Osteoblast (primary cell): ENCODE measurements around the gene C5. TPM values are rescaled to one million over a fixed set of nuclear protein-coding genes. Genes with fewer than 3 reads are reported as not detected.

ENCODE experiments used
- DNase-seq: peaks from one replicate; pipeline ENCODE4 v3.0.0; 2011; ENCODE audit warnings: low spot score, mixed read lengths; ENCODE audit not compliant: insufficient read length; ENCODE audit errors: missing footprints
- H2AFZ ChIP-seq: 2 replicates; pipeline ENCODE4 v1.6.0; 2011; ENCODE audit warnings: mild to moderate bottlenecking, low read length
- H3K27ac ChIP-seq: 2 replicates; pipeline ENCODE4 v1.5.1; 2011; ENCODE audit warnings: mild to moderate bottlenecking, low read depth, low read length, moderate library complexity
- H3K27me3 ChIP-seq: 2 replicates; pipeline ENCODE4 v1.6.0; 2012; ENCODE audit warnings: mild to moderate bottlenecking, control low read depth, inconsistent platforms, low read length, moderate library complexity; ENCODE audit not compliant: insufficient read depth
- H3K36me3 ChIP-seq: 2 replicates; pipeline ENCODE4 v1.5.1; 2011; ENCODE audit warnings: mild to moderate bottlenecking, low read length, control low read depth, moderate library complexity; ENCODE audit not compliant: insufficient read depth
- H3K4me1 ChIP-seq: 2 replicates; pipeline ENCODE4 v1.5.1; 2011; ENCODE audit warnings: mild to moderate bottlenecking, low read length, control low read depth, moderate library complexity; ENCODE audit not compliant: insufficient read depth
- H3K4me2 ChIP-seq: 2 replicates; pipeline ENCODE4 v1.6.0; 2011; ENCODE audit warnings: mild to moderate bottlenecking, low read length; ENCODE audit not compliant: insufficient read depth
- H3K4me3 ChIP-seq: fragments of 200-600 bp; sonication (generic); 3 replicates; pipeline ENCODE4 v1.5.1; 2012; ENCODE audit warnings: mild to moderate bottlenecking, low read length, inconsistent platforms; ENCODE audit not compliant: insufficient read depth
- H3K79me2 ChIP-seq: 2 replicates; pipeline ENCODE4 v1.6.0; 2012; ENCODE audit warnings: mild to moderate bottlenecking, low read length, control low read depth, inconsistent platforms; ENCODE audit not compliant: insufficient read depth
- H3K9me3 ChIP-seq: 2 replicates; pipeline ENCODE4 v1.5.1; 2011; ENCODE audit warnings: low read depth, low read length, control low read depth
- H4K20me1 ChIP-seq: 2 replicates; pipeline ENCODE4 v1.6.0; 2012; ENCODE audit warnings: mild to moderate bottlenecking, low read length, control low read depth; ENCODE audit not compliant: insufficient read depth
- total RNA-seq: library from RNA; depleted of rRNA; stranded (reverse); fragments of >200 nt; gene quantifications from 2 replicates; pipeline ENCODE4 v1.2.3, GENCODE V29; 2012
- TF ChIP-seq, protein P1 (sequence below): IDR thresholded peaks from 2 replicates; pipeline ENCODE4 v1.5.1; 2011; ENCODE audit warnings: mild to moderate bottlenecking, low read depth, low read length, moderate library complexity; ENCODE audit errors: extremely low read depth

C5 gene
- total RNA-seq, 1 donor, result 5.1 TPM

DNA sequence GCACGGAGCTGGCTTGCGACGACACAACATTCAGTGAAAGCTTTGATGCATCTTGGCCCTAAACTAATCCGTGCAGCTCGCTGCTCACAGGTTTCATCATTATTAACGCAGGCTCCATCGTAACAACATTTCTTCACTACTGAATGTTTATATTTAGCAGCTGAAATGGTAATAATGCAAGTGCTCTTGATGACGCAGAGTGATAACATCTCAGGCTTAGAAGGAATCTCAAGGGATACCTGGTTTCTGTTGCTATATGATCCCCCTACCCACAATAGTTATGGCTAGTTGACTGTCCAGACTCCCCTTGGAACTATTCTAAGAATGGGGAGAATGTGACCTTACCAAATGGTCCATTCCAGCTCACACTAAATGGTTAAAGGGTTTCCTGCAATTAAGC is 36.2 kb downstream of the C5 start:
- no peaks in the 10 kb centered on the region for H3K9me3 ChIP-seq
- H4K20me1 ChIP-seq, result no peaks in the 10 kb centered on the region
- no peaks in the 10 kb centered on the region for H3K79me2 ChIP-seq
- no peak overlapping the region for H3K4me2 ChIP-seq
- TF ChIP-seq, protein P1, sequence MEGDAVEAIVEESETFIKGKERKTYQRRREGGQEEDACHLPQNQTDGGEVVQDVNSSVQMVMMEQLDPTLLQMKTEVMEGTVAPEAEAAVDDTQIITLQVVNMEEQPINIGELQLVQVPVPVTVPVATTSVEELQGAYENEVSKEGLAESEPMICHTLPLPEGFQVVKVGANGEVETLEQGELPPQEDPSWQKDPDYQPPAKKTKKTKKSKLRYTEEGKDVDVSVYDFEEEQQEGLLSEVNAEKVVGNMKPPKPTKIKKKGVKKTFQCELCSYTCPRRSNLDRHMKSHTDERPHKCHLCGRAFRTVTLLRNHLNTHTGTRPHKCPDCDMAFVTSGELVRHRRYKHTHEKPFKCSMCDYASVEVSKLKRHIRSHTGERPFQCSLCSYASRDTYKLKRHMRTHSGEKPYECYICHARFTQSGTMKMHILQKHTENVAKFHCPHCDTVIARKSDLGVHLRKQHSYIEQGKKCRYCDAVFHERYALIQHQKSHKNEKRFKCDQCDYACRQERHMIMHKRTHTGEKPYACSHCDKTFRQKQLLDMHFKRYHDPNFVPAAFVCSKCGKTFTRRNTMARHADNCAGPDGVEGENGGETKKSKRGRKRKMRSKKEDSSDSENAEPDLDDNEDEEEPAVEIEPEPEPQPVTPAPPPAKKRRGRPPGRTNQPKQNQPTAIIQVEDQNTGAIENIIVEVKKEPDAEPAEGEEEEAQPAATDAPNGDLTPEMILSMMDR, result no peak
- no peaks in the 10 kb centered on the region for H3K4me1 ChIP-seq
- no peak overlapping the region for H3K27ac ChIP-seq
- no peak overlapping the region for H2AFZ ChIP-seq
- DNase-seq, result no peak
- H3K4me3 ChIP-seq, result no peak overlapping the region
- H3K27me3 ChIP-seq, result no peaks in the 10 kb centered on the region
- H3K36me3 ChIP-seq, result no peaks in the 10 kb centered on the region

DNA sequence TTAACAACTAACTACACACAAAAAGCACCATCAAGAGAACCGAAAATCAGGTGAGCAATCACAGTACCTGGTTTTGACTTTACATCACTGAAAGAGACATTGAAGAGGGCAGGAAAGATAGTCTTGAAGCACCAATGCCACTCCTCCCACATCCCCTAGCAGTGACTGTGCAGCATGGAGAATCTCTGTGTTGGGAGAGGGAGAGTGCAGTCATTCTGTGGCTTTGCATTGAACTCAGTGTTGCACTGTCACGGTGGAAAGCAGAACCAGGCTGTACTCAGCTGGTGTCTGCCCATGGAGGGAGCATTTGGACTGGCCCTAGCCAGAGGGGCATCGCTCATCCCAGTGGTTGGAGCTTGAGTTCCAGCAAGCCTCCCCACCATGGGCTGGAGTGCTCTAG is 40.4 kb downstream of the C5 start:
- H2AFZ ChIP-seq, result no peak overlapping the region
- no peaks in the 10 kb centered on the region for H3K9me3 ChIP-seq
- H3K4me1 ChIP-seq, result no peaks in the 10 kb centered on the region
- DNase-seq, result no peak
- H3K27me3 ChIP-seq, result no peaks in the 10 kb centered on the region
- no peak overlapping the region for H3K4me3 ChIP-seq
- no peaks in the 10 kb centered on the region for H4K20me1 ChIP-seq
- H3K27ac ChIP-seq, result no peak overlapping the region
- no peaks in the 10 kb centered on the region for H3K79me2 ChIP-seq
- H3K4me2 ChIP-seq, result no peak overlapping the region
- no peaks in the 10 kb centered on the region for H3K36me3 ChIP-seq
- TF ChIP-seq, protein P1, result no peak

DNA sequence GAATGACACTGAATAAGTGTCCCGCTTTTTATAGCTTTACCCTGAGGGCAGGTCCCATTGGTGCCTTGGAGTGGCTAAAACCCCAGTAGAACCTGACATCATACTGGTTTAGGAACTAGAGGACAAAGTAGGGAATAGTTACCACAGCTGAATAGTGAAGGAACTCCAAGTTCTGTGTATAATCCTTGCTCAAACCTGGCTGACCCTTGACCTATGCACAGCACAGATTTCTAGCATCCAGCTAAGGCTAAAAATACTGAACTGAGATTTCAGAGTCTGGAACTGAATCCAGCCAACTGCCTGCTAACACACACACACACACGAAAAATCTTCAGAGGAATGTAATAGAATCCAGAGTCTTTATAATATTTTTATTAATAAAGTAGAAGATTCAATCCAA is 50.8 kb downstream of the C5 start:
- Histone ChIP-seq H3K36me3 (no peaks in the 10 kb centered on the region), H2AFZ (no peak overlapping the region), H3K9me3 (no peaks in the 10 kb centered on the region), H4K20me1 (no peaks in the 10 kb centered on the region), H3K79me2 (no peaks in the 10 kb centered on the region), H3K4me3 (no peak overlapping the region), H3K27ac (no peak overlapping the region), H3K4me2 (no peak overlapping the region), H3K4me1 (no peaks in the 10 kb centered on the region), H3K27me3 (no peaks in the 10 kb centered on the region)
- TF ChIP-seq, protein P1, result no peak
- no peak for DNase-seq

DNA sequence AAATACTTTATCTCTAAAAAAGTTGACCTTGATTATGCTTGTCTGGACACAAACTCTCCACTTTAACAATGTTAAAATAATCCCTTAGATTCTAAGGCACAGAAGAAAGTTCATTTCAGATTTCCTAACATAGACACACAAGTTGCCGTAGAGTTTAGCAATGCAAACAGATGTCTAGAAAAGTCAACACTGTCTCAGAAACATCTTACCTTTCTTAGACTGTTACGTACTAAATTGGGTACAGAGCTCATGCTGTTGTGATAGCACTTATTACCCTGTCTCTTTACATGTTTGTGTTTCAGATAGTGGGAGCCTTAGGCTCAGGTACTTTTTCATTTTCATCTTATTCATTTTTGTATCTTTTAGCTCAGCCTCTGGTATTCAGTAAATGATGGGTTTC is 52.0 kb downstream of the C5 start:
- no peak for DNase-seq
- Histone ChIP-seq H3K36me3 (no peaks in the 10 kb centered on the region), H3K4me2 (no peak overlapping the region), H3K27me3 (no peaks in the 10 kb centered on the region), H3K27ac (no peak overlapping the region), H3K79me2 (no peaks in the 10 kb centered on the region), H4K20me1 (no peaks in the 10 kb centered on the region), H3K4me1 (no peaks in the 10 kb centered on the region), H2AFZ (no peak overlapping the region), H3K4me3 (no peak overlapping the region), H3K9me3 (no peaks in the 10 kb centered on the region)
- TF ChIP-seq, protein P1, result no peak
